Kidney (tissue), 14 donors: ENCODE measurements around the gene ZBTB16. TPM values are rescaled to one million over a fixed set of nuclear protein-coding genes. Genes with fewer than 3 reads are reported as not detected.

ENCODE experiments used
- DNase-seq, 5 donors: peaks; one replicate each; pipeline ENCODE4 v3.0.0-alpha.2; 2013 to 2020
- FAIRE-seq: peaks from 2 replicates; lab custom pipeline; 2012; peaks lifted over from hg19 to GRCh38; lab: Jason Lieb, UNC
- H3K27ac ChIP-seq, 2 donors: one replicate each; pipeline ENCODE4 v1.7.0; 2013; ENCODE audit warnings: low read depth in 2 of 2, low read length in 2 of 2, inconsistent platforms in 1 of 2
- H3K27me3 ChIP-seq: one replicate; pipeline ENCODE4 v1.7.1; 2013; ENCODE audit warnings: low read length, inconsistent platforms; ENCODE audit not compliant: control insufficient read depth, insufficient read depth
- H3K36me3 ChIP-seq, 3 donors: one replicate each; pipeline versions ENCODE4 v1.7.0 to v1.7.1; 2013; ENCODE audit warnings: low read length in 3 of 3, control low read depth in 1 of 3, inconsistent platforms in 1 of 3; ENCODE audit not compliant: insufficient read depth in 3 of 3, control insufficient read depth in 2 of 3
- H3K4me1 ChIP-seq, 3 donors: one replicate each; pipeline versions ENCODE4 v1.7.0 to v1.7.1; 2013; ENCODE audit warnings: low read length in 3 of 3, inconsistent platforms in 1 of 3, low read depth in 1 of 3; ENCODE audit not compliant: control insufficient read depth in 2 of 3, insufficient read depth in 2 of 3
- H3K4me3 ChIP-seq, 3 donors: one replicate each; pipeline versions ENCODE4 v1.7.0 to v1.8.1; 2013; ENCODE audit warnings: low read length in 3 of 3, control low read depth in 1 of 3, inconsistent platforms in 1 of 3
- H3K9ac ChIP-seq, 3 donors: one replicate each; pipeline versions ENCODE4 v1.7.0 to v1.7.1; 2013; ENCODE audit warnings: low read length in 3 of 3, control low read depth in 1 of 3, inconsistent platforms in 1 of 3
- H3K9me3 ChIP-seq, 3 donors: one replicate each; pipeline versions ENCODE4 v1.7.0 to v1.7.1; 2013; ENCODE audit warnings: low read length in 3 of 3, control low read depth in 1 of 3, inconsistent platforms in 1 of 3; ENCODE audit not compliant: control insufficient read depth in 2 of 3, insufficient read depth in 1 of 3
- CTCF ChIP-seq: IDR thresholded peaks from 3 replicates; pipeline ENCODE4 v1.5.1; 2012; ENCODE audit warnings: mild to moderate bottlenecking, moderate library complexity, borderline replicate concordance; ENCODE audit not compliant: insufficient read depth; ENCODE audit errors: extremely low read depth
- intact Hi-C: fragments of 100-400 bp; cut with DNase I; formaldehyde crosslinking; loops from one replicate; pipeline ENCODE4 v1.11.1; 2022
- polyA plus RNA-seq: library from polyadenylated mRNA; stranded (reverse); fragments of 350-450 nt; fragmentation: Illumina TruSeq; extraction: RNeasy Lipid Tissue Mini Kit (QIAGEN cat#74804); gene quantifications from one replicate; pipeline ENCODE4 v1.2.3, GENCODE V29; 2014; ENCODE audit warnings: low read depth, low replicate concordance; ENCODE audit not compliant: insufficient read depth
- total RNA-seq: library from RNA; stranded (reverse); fragmentation: NEBNext Ultra II Directional; extraction: Animal tissue kit (Norgen Biotek cat#: 25700); gene quantifications from one replicate; pipeline ENCODE4 v1.2.1, GENCODE V29; 2021
- donor health status: control.
- donor health status: control.
- donor health status: control.
- donor health status: control.
- donor health status: control.
- donor health status: DM: yes; HTN: yes; CAD: no.
- donor health status: Normal renal cell carcinoma (clear cell type).

ZBTB16 gene
- total and polyA plus RNA-seq, 2 donors from 2014 or later: 2.5 to 126 TPM

- FAIRE-seq: no peak
- no peak overlapping the region for H3K27ac ChIP-seq
- DNase-seq: no peak
- H3K9ac ChIP-seq: no peak overlapping the region
- peaks cover 0 to 3% (median 0%) of the 10 kb centered on the region in 3 donors for H3K4me1 ChIP-seq
- no peak for TF ChIP-seq CTCF
- intact Hi-C loops: no loop called here
- H3K4me3 ChIP-seq: no peak overlapping the region
- no peaks in the 10 kb centered on the region for H3K27me3 ChIP-seq
- no peaks in the 10 kb centered on the region for H3K36me3 ChIP-seq
- H3K9me3 ChIP-seq: no peaks in the 10 kb centered on the region
Observed at GRCh38 chr11:114281388-114281956, 222.0 kb downstream of the ZBTB16 start.

GRCh38 chr11:114282488-114282887, 223.0 kb downstream of the ZBTB16 start:
- Histone ChIP-seq H3K4me3 (no peak overlapping the region), H3K9ac (no peak overlapping the region), H3K4me1 (peaks cover 0 to 3% (median 0%) of the 10 kb centered on the region in 3 donors), H3K9me3 (no peaks in the 10 kb centered on the region), H3K36me3 (no peaks in the 10 kb centered on the region), H3K27ac (no peak overlapping the region), H3K27me3 (no peaks in the 10 kb centered on the region)
- DNase-seq (no peak), FAIRE-seq (no peak)
- TF ChIP-seq CTCF: no peak
- intact Hi-C loops: no loop called here

GRCh38 chr11:114283422-114283821, 223.9 kb downstream of the ZBTB16 start:
- no peaks in the 10 kb centered on the region for H3K27me3 ChIP-seq
- no peak for FAIRE-seq

More at GRCh38 chr11:114283422-114283821, 223.9 kb downstream of the ZBTB16 start:
- DNase-seq: no peak
- no peak for TF ChIP-seq CTCF
- intact Hi-C loops: no loop called here
- H3K9me3 ChIP-seq: no peaks in the 10 kb centered on the region
- no peak overlapping the region for H3K9ac ChIP-seq
- no peak overlapping the region for H3K27ac ChIP-seq
- no peaks in the 10 kb centered on the region for H3K36me3 ChIP-seq
- H3K4me3 ChIP-seq: no peak overlapping the region
- H3K4me1 ChIP-seq: peaks cover 0 to 3% (median 0%) of the 10 kb centered on the region in 3 donors
